ENCODE results near the gene PDSS2.

The PDSS2 gene

DNA sequence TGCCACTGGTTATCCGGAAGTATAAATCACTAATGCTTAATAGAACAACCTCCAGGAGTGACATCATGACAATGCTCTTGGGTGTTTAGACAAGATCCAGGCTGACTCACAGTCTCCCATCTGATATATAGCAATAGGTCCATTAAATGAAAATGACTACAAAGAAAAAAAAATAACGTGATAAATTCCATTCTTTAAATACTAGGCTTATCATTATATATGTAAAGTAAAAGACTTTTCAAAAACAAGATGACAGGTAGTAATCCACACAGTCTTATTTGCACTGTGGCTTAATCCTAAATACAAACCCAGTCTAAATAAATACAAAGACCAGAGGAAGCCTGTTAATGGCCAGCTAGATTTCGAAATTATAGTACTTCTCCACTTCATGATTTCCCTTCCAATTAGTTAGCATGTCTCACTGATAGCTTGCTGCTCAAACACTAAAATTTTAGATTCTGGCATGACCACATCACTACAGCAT is 195.0 kb downstream of the PDSS2 start:
- DNase-seq: no peak

DNA sequence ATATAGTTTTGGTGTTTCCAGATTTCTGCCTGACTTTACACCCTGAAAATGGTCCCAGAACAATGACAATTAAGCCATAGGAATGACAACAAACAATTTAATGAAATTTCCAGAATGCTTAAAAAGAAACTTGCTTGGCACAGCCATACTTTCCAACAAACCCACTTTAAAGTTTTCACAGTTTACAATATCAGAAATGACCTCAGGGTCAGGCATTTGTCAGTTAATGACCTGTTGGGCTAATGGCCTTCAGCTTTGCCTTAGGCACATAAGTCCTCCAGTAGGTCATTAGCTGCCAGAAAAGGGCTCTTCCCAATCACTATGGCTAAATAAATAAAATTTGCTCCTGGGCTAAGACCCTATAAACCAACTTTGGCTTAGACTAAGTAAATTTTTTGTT is 199.4 kb downstream of the PDSS2 start:
- no peak for DNase-seq

DNA sequence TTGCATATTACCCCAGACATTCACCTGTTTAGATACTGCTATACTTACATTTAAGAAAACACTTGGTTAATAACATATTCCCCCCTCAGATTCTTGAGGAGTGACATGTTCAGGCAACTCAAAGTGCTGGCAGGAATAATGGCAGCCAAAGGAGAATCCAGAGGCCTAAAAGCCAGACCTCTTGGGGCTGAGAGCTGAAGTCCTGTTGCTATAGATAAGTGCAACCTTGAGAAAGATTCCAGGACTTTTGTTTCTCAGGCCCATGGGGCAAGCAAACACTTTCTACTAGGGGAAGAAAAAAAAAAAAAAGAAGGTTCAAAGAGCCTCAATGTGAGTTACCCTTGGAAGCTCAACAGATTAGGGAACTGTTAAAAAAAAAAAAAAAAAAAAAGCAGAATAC is 211.2 kb downstream of the PDSS2 start:
- no peak for DNase-seq

DNA sequence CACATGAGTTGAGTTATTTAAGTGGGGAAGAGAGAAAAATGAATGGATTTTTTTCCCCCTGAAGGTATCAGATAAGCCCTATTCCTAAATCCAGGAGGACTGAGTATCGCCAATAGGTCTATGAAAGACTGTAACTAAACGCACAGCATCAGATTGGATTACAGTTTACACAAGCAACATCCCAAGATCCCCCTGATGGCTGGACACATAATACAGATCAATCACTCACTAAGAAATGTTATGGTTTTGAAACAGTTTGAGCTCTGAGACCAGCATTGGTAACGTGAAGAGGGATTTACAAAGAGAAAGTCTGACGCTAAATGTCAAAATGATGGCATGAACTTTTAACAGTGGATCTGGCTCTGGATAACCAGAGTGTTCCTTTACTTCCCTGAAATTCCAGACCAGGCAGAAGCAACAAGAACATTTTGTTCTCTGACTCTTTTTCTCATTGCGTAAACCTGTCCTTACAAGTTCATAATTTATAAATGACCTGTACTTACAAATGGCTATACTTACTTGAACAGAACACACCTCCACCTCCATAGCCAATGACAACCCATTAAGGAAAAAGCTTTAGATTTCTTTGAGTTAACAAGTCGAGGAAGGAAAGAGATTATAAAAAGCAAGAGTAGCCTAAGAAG is 212.3 kb downstream of the PDSS2 start:
- DNase-seq: no peak

DNA sequence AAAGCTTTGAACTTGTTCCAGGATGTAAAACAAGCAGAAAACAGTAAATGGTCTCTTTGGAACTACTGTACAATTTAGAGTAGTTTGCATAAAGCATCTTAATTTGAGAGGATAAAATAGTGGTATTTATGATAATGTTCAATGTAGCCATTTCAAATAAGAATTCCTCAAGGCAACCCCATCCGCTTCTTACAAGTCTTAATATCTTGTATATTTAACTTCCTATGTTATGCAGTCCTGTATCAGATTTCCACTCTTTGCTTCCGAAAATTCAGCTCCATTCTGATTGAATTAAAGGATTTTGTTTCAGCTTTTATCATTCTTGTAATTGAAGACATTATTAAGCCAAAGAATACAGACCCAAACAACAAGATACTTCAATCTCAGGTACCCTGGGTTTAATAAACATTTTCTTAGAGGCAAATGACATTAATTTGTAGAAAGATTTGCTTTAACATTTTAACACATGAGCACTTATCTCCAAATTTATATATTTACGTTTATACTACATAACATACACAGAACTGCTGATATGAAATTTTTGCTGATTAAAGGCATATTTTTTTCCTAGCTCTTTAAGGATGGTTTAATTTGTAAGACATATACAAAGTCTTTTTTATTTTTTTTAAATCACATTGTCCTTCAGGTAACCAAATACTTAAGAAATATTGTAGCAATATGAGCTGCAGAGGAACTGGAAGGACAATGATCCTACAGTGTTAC is 213.0 kb downstream of the PDSS2 start:
- DNase-seq: no peak

DNA sequence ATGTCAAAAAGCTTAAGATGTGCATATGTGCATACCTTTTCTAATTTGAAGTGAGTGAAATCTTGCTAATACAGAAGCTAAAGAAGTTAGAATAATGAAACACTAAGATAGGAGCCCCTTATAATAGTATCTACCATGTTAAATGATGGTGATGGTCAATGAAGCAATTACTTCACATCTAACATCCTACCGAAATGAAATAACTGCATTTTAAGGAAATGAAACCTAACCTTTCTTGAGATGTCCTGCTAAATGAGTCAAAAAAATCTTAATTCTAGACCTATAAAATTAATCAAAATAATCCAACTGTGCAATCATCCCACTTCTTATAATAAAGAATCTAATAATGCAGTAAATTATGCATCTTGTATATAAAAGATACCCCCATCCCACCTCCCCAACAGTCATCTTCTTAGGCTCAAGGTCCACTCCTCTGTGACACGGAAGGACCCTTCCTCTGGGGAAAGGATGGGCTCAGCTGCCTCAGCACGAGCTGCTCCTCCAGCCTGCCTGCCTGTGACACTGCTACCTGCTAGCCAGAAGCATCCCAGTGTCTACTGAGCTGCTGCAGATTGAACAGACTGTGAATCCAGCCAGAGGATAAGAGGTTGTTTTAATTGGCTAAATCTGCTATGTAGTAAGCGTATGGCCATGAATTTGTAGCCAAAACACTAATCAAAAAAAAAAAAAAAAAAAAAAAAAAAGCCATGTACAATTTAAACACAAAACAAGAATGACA is 214.5 kb downstream of the PDSS2 start:
- no peak for DNase-seq

DNA sequence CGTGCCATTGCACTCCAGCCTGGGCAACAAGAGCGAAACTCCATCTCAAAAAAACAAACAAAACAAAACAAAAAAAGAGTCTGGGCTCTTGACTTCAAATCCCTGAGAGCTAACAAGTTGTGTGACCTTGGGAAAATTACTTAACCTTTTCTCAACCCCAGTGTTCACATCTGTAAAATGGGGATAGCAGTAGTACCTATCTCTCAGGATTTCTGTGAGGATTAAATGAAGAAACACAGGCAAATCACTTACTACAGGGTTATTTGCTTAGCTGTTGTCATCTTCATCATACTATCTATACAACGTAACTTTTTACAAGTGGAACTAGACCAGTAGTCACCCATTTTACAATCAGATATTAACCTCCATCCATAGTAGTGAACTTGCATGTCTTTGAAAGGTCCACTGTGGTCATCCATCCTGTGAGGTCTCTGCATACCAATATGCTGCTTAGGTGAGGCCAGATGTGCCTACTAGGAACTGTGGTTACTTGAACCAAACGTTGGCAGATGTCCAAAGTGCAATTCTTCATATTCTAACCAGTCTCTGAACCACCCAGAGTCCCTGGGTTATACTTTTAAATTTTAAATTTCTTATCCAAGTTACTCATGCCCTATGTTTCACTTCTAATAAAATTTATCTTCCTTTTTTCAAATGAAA is 215.2 kb downstream of the PDSS2 start:
- no peak for DNase-seq

DNA sequence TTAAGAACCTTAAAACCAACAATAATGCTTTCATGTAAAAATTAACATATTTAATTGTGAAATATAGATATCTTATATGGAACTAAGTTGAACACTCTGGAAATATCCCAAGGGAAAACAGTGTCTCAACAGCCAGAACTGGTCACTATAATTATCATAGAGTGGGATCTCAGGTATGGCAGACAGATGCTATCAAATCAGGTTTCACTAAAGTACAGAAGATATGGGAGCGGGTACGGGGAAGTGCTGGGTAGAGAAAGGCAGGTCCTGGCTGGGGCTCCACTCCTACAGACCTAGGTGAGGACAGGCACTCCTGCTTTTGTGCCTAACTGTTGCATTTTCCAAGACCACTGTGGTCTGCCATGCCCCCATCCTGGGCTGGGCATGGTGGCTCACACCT is 215.9 kb downstream of the PDSS2 start:
- DNase-seq: no peak

DNA sequence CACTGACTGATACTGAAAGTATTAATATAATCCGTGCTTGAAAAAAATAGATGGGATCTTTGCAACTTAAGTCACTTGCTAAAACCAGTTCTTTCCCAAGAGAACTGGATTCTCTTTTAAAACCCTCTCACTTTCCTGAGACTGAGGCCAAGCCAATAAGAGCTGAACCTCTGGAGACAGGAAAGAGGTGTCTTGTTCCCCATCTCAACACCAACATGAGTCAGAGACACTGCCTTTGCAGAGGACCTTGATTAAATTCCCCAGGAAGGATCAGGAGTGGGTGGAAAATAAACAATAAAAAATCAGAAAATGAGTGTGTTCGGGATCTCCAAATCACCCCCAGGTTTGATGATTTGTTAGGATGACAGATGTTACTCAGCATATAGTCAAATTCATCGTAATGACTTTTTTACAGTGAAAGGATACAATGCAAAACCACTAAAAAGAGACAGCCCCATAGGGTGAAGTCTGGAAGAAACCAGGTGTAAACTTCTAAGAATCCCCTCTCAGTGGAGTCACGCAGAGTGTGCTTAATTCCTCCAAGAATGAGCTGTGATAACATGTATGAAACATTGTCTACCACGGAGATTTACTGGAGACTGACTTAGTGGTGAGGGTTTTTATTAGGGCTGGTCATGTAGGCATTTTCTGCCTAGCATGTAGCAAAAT is 221.2 kb downstream of the PDSS2 start:
- DNase-seq: no peak

DNA sequence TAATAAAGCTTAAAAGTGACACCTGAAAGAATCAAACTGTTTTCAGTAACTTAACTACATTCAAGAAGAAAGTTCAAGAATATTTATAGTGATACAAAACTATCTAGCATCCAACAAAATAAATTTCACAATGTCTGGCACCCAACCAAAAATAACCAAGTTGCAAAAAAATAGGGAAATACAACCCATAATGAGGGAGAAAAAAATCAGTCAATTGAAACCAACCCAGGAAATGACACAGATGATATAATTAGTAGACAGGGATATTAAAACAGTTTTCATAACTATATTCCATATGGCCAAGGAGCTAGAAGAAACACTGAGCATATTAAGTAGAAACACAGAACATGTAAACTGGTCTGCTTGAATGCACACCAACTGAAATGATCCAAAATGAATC is 223.9 kb downstream of the PDSS2 start:
- no peak for DNase-seq

DNA sequence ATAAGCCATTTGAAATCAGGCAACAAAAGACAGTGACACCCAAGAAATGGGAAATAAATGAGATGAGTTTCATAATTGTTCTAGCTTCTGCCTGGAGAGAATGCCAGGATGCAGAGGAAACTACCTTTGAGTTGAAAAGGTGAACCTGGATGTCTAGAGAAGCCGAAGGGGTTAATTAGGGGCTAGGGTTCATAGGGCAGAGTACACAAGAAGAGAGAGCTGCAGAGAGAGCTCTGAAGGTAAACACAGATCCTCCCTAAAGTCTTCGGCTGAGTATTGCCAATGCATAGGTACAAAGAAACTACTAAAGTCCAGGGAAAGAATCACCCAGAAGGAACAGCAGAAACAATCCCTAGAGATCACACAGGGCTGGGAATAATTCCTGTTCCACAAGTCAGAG is 224.4 kb downstream of the PDSS2 start:
- no peak for DNase-seq

DNA sequence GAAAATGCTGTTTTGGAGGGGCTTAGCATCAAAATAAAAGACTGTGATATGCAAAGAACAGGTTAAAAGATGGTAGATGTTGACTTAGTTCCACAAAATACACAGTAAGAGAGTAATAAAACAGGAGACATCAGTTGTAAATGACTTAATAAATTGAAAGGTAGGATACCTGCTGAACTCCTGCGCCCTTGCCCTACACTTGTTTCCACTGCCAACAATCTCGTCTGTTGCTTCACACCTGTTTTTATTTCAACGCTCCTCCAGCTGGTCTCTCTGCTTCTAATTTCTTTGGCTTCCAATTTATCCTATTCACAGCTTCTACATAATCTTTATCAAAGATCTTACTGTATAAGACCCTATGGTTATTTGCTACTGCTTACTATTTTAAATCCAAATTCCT is 228.1 kb downstream of the PDSS2 start:
- DNase-seq: no peak

DNA sequence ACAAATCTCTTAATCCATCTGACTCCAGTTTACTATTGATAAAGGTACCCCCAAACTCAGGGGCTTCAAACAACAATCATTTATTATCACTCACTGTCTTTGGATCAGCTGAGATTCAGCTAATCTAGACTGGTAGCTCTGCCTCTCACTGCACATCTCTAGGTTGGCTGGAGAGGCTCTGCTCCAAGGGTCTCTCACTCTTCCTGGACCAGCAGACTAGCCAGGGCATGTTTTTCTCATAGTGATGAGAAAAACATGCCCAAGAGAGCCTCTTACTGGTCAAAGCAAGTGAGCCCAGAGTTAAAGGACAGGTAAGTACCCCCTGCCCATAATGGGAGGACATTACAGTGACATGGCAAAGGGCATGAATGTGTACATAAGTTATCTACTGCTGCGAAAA is 228.9 kb downstream of the PDSS2 start:
- no peak for DNase-seq

DNA sequence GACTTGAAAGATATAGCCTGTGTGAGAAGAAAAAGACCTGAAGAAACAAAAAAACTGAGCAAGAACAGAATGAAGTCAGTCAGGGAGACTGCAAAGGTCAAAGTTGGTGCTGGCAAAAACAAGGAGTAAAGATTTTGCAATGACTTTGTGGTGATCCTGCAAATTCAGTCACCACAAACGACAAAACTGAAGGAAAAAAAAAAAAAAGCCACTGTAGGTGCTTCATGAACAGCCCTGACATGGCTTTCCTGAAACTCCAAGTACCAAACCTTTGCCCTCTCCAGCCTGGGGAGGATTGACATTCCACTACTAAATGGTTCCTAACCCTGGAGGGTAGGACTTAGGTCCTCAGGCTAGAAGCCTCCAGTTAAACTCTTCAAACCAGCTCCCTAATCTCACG is 229.3 kb downstream of the PDSS2 start:
- no peak for DNase-seq

DNA sequence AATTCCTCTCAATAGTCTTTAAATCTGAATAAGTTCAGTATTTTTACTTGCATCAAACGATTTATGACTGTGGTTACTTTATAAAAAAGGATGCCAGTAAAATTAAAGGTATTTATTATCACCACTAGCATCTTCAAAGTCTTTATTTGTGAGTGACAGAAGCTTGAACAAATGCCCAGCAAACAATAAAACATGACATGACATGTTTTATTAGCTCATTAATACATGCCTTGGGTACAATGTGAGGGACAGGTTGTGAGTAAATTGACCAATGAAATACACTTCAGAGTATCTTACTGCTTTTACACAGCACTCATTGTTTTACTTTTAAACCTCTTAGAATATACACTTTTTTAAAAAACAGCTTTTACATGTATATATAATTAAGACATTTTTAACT is 230.6 kb downstream of the PDSS2 start:
- DNase-seq: no peak

DNA sequence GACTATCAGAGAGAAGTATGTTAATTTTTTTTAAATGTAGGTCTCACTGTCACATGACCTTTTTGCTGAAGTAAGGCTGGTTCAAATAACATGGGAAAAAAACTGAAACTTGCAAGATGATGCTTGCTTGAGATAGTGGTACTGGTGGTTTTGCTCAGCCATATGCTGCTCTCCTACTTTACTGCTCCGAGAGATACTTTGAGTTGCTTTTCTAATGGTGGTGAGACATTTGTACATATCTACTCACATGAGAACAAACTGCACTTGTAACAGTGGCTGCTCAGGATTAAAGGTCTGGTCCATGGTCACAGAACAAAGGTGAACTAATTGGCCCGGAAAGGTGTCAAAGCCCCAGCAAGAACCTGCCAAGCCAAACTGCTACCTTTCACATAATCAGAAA is 237.8 kb downstream of the PDSS2 start:
- no peak for DNase-seq

DNA sequence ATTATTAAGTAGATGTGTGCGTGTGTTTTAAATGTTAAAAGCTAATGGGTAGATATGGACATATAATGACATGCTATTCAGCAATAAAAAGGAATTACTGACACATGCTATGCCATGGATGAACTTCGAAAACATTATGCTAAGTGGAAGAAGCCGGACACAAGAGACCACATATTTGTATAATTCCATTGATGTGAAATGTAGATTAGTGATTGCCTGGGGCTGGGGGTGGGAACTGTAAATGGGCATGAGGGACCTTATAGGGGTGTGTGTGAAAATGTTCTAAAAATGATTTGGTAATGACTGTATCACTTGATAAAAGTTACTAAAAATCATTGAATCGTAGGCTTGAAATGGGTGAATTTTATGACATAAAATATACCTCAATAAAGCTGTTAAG is 239.5 kb downstream of the PDSS2 start:
- DNase-seq: no peak

DNA sequence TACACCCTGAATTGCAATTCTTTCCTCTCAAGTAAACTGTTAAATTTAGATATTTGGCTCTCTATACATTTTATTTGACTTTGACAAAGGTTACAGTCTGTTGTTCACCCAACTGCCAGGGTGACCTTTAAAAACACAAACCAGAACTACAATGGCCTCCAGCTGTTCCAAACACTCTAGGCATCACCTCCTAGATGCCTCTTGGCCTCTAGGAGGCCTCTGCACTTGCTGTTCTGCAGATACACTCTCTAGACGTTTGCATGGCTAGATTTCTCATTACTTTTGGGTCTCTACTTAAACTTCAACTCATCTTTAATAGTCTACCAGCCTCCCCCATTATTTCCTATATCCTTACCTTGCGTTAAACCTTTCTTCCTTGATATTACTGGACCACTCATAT is 241.2 kb downstream of the PDSS2 start:
- no peak for DNase-seq

DNA sequence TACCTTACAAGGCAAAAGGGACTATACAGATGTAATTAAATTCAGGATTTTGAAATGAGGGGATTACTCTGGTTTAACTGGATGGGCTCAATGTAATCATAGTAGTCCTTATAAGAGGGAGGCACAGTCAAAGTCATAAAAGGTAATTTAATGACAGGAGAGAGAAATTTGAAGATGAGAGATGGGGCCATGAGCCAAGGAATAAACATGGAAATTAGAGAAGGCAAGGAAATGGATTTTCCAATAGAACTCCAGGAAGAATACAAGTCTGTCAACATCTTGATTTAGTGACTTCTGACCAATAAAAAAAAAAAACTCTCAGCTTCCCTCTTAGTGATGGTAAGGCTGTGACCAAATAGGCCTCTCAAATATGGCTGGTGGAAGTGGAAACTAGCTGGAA is 242.1 kb downstream of the PDSS2 start:
- no peak for DNase-seq

DNA sequence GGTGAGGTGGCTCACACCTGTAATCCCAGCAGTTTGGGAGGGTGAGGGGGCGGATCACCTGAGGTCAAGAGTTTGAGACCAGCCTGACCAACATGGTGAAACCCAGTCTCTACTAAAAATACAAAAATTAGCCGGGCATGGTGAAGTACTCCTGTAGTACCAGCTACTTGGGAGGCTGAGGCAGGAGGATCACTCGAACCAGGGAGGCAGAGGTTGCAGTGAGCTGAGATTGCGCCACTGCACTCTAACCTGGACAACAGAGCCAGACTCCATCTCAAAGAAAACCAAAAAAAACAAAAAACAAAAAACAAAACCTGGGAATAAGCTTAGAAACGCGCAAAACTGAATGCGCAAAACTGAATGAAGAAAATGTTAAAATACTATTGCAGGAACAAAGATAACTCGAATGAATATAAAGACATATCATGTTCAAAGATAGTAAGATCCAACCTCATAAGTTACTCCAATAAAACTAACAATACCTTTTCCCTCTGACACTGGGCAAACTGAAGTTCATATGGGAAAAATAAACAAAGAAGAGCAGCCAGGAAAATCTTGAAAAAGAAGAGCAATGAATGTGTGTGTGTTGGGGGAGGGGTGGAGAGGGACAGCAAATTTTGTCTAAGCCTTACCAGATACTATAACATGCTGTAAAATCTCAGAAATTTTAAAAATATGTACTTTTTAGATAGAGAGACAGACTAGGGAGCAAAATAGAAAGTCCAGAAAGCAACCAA is 243.0 kb downstream of the PDSS2 start:
- no peak for DNase-seq

DNA sequence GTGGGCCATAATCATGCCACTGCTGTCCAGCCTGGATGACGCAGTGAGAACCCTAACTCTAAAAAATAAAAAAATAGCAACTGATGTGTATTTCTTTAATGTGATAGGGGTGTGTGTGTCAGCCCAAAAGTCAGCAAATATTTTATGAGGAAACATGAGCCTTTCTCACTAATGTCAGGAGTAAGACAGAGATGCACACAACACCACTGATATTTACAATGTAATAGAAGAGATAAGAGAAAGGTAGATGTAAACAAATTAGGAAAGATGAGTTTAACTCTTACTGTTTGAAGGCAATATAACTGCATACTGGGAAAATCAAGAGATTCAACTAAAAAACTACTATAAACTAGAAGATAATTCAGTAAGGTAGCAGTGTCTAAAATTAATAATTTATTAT is 244.0 kb downstream of the PDSS2 start:
- no peak for DNase-seq

DNA sequence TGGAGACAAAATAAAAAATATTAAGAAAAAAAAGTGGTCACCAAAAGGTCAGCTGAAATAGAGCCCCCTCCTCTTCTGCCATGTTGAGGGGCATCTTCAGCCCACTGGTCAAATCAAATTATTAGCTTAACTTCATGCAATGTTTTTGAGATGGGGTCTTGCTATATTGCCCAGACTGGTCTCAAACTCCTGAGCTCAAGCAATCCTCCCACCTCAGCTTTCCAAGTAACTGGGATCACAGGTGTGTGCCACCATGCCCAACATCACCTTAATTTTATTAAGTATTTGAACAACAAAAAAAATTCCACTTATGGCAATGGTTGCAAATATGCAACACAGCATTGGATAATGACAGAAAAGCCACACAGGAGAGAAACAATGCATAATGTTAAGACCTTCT is 244.7 kb downstream of the PDSS2 start:
- no peak for DNase-seq

Data from NCI-H1436 (cell line).